ENCODE measurements around the gene PCNX1. TPM values are rescaled to one million over a fixed set of nuclear protein-coding genes. Genes with fewer than 3 reads are reported as not detected.

The PCNX1 gene
- 43.2 and 48.9 TPM in 2 replicates for total RNA-seq

DNA sequence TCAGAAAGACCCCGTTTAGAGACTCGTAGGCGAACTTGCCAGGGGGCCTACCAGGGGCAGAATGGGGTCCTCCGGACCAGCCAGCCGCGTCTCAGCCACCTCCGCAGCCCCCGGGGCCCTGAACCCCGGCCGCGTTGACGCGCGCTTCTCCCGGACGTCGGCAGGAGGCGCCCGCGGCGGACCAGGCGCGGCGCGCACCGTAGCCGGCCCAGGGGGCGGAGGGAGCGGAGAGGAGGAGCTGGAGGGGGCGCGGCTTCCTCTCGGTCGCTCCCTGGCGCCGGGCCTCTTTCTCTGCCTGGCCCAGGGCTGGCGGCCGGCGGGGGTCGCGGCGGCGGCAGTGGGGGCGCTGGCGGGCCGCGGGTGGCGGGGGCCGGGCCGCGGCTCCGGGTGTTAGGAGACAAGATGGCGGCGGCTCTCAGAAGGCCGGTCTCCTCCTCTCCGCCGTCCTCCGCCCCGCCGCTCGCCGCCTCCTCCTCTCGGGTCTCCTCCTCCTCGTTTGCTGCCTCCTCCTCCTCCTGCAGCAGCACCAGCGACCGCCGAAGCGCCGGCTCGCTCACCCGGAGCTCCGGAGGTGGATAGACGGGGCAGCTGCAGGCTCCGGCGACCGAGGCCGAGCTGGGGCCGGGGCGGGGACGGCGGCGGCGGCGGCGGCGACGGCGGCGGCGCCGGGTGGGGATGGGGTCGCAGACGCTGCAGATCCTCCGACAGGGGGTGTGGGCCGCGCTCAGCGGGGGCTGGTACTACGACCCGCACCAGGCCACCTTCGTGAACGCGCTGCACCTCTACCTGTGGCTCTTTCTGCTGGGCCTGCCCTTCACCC lies at the start of gene PCNX1:
TSS of gene PCNX1 (plus strand) at position 284 of the 820 bp plus-strand sequence. CDS start at position 676, 392 bp downstream.

Other genes with a start within 250 kb of the PCNX1 start
- gene MAP3K9, start 97.9 kb upstream of the PCNX1 start, total RNA-seq: under 0.01 TPM in 2 replicates

Measured in aortic smooth muscle cell (primary cell).